PC-9 (cell line): ENCODE data around the gene SPDYE17.
"Not testable (repeated sequence)": the region's sequence is repeated elsewhere in the genome, so short reads cannot be mapped to it uniquely, and the experiment has no call there.

Experiments used
- EZH2 ChIP-seq: fragments of 200-600 bp; sonication (generic); IDR thresholded peaks from 2 replicates; pipeline ENCODE4 v1.8.0; 2017; ENCODE audit warnings: antibody characterized with exemption, low read depth
- TF ChIP-seq, protein P1 (sequence below): fragments of 200-600 bp; sonication (generic); conservative IDR thresholded peaks from 2 replicates; pipeline ENCODE4 v1.6.1; 2017; ENCODE audit warnings: mixed run types, antibody characterized with exemption, mild to moderate bottlenecking, moderate library complexity

DNA sequence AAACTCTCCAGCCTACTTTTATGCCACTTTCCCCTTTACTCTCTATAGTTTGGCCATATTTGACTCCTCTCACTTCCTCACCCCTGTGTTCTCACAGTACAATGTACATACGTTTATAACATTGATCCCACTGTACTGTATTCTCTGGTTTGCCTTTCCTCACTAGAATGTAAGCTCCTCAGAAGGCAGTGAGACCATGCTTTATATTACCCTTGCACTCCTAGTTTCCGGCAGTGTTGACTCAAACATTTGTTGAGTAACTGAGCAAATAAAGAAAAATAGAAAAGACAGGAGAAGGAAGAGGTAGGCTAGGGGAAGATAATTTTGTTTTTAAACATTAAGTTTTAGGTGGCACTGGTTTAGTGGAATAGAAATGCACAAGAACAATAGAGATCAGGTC is 48.1 kb upstream of the SPDYE17 start:
- TF ChIP-seq, protein P1, sequence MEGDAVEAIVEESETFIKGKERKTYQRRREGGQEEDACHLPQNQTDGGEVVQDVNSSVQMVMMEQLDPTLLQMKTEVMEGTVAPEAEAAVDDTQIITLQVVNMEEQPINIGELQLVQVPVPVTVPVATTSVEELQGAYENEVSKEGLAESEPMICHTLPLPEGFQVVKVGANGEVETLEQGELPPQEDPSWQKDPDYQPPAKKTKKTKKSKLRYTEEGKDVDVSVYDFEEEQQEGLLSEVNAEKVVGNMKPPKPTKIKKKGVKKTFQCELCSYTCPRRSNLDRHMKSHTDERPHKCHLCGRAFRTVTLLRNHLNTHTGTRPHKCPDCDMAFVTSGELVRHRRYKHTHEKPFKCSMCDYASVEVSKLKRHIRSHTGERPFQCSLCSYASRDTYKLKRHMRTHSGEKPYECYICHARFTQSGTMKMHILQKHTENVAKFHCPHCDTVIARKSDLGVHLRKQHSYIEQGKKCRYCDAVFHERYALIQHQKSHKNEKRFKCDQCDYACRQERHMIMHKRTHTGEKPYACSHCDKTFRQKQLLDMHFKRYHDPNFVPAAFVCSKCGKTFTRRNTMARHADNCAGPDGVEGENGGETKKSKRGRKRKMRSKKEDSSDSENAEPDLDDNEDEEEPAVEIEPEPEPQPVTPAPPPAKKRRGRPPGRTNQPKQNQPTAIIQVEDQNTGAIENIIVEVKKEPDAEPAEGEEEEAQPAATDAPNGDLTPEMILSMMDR: not testable (repeated sequence)
- TF ChIP-seq EZH2: not testable (repeated sequence)
